DMS79 treated with DMSO at 0.1 percent for 48 hours (cell line): ENCODE data around the gene TRPC3.

Experiments used
- DNase-seq: peaks from one replicate; lab custom pipeline; 2025; lab: John Stamatoyannopoulos, UW

TRPC3 gene

DNA sequence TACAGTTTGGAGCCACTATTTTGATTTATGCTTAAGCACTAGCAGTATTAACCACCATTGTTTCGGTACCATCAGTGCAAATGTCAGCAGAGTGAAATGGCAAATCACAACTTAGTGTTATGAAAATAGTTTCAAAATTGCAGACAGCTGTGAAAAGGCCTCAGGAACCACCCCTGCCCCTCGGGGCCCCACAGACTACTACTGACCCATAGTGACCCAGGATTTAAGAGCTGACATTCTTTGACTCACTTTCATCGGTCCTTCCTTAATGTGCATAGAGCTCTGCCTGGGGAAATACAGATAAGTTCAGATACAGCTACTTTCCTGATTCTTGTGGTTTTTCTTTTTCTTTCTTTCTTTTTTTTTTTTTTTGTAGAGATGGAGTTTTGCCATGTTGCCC is 78.3 kb downstream of the TRPC3 start:
- DNase-seq = no peak

DNA sequence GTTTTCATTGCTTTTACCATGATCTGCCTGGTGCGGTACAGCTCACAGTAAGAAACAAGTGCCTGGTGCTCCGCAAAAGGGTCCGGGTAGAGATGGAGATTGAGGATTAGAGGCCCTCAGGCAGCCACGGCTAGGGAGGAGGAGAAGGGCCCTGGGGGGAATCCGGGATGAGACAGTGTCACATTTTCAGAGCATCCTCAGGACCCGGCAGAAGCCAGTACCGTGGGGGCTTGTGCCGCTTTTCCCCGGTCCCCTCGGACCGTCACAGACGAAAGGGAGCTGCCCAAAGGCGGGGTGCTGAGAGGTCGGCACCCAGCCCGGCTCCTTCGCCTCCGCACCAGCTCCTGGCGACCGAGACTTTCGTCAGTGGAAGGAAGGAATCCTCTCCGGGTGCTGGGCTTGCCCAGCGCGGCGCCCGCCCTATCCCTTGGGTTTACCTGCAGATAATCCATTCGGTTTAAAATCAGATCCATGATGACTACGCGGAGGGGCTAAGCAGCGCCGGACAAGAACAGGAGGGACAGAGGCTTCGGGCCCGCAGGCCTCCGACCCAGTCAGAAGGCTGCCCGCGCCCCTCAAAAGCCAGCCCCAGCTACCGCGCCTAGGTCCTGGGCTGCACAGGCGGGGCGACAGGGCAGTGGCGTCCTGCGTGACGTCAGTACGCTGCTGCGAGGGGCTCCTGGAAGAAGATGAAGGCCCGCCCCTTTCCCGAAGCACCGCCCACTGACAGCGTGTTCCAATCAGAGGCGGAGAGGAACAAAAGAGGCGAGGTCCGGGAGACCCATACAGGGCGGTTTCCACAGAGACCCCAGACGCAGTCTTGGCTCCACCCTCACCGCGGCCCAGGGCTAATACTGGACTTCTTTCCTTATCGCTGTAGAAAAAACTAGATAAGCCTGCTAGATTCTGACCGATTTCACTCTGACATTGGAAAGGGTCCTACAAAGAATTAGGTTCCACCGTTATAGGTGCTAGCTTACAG is 81.7 kb downstream of the TRPC3 start, which contains the start of gene BBS7:
TSS of gene BBS7 (minus strand) at position 634 of the 982 bp plus-strand sequence. CDS start at position 473, 161 bp downstream.
- peak; percentile 73 for DNase-seq

DNA sequence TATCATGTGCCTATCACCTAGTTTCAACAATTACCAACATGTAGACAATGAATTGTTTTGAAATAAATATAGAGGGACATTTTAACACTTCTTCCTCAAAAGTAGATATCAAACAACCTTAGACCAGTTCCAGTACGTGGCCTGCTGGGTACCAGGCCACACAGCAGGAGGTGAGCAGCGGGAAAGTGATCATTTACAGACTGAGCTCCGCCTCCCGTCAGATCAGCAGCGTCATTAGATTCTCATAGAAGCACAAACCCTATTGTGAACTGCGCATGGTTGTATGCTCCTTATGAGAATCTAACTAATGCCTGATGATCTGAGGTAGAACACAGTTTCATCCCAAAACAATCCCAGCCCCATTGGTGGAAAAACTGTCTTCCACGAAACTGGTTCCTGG is 88.1 kb downstream of the TRPC3 start:
- no peak for DNase-seq

DNA sequence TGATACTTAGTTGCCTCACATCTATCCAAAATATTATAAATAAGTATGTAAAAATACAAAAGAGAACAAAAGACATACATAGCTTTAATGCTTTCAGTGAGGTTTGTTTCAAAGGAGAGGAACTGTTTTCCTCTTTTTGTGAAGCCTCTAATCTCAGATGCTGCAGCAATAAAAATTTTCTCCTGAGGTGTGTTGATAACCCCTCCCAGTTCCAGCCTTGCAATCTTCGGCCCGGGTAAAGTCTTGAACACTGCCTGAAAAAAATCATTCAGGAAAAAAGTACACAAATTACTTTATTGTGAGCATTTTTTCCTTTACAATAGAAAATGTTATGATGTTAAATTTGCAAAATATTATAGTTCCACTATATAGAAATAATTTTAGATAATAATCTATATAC is 90.4 kb downstream of the TRPC3 start:
- no peak for DNase-seq

DNA sequence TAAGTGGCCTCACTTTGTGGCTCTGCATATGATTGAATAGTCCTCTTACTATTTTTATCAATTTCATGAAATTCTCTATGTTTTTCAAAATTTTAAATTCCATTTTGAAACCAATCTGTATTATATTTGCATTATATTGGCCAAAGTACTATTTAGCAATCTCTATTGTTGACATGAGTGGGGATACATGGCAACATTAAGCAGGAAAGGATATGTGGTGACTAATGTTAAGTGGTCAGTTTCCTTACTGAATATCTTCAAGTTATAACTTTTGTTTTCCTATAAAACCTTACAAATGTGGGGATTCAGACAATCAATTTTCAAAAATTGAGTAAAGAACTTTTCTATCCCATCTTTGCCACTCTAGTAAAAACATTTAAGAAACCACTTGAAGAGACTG is 91.7 kb downstream of the TRPC3 start:
- no peak for DNase-seq

DNA sequence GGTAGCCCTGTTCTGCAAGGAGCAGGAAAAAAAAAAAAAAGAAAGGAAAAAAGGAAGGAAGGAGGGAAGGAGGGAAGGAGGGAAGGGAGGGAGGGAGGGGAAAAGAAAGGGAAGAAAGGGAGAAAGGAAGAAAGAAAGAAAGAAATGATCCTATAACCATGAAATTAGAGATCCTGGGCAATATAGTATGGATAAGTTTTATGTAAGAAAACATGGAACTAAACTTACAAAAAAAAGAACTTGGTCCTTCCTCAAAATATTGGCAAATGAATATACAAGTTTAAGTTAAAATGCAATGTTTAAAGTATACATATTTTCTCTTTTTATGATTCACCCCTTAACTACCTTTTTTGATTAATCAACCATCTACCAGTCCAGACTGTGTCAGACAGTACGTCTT is 100.5 kb downstream of the TRPC3 start:
- no peak for DNase-seq

DNA sequence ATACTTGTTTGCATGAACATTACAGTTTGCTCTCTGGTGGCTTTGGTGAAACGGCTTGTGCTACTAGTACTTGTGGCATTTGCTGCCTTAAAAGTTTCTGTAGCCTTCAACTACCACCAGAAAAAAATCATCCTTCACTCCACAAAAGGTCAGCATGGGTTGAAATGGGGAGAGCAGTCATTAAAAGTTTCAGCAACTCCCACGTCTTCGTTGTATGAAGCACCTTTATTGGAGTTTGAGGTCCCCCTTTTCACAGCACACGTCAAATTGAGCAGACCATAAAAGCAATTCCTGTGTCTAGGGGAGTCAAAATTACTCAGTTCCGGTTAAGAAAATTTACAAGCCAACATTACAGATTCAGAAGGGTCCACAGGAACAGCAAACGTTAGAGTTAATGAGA is 105.2 kb downstream of the TRPC3 start:
- no peak for DNase-seq

DNA sequence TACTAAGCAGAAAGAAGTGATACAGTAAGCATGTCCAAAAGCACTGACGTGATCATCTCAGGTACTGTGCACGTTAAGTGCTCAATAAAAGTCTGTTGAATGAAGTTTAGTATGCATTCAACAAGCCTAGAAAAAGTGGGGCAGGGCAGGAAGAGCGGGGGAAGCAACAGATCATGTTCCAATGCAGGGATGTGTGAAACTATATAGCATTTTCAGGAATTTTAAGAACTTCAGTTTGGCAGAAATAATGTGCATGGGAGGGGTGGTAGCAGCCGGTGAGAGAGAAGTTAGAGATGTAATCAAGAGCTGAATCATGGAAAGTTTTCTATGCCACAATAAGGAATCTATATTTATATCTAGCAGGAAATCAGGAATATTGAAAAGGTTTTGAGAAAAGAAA is 109.0 kb downstream of the TRPC3 start:
- DNase-seq = no peak

DNA sequence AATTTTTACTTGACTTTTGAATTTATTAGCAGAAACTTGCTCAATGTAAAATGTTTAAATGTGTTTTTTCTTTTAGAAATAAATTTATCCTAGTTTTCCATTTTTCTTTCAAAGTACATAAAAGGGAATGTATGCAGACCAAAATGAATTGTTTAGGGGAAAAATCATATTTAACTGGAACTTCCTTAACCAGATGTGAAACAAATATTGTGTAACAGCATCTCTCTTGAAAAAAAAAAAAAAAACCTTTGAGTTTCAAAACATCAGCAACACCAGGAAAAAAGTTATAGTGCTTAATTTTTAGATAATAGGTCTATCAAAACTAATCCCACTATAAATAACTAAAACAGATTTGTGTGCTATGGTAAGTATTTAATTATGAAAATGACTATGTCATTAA is 113.7 kb downstream of the TRPC3 start:
- no peak for DNase-seq

DNA sequence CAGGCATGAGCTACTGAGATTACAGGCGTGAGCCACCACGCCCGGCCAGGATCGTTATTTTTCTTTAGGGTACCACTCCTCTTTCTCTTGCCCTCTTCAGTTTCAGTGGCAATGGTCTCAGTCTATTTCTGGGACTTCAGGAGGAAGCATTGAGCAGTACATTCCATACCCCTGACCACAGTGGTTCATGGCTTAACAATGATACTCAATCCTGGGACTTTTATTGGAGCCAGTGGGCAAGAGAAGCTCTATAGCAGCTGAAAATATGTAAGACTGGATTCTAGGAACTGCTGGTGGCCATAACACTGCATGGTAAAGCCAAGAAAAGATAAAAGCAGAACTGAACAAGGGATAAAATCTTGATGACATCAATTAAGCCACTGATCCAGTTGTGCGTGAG is 122.3 kb downstream of the TRPC3 start:
- no peak for DNase-seq
